Activated T-cell treated with anti-CD3 and anti-CD28 coated beads, Interleukin-2, amount 50 U/mL, for 4 hours (primary cell): ENCODE results near the gene ZNF500. TPM values are rescaled to one million over a fixed set of nuclear protein-coding genes. Genes with fewer than 3 reads are reported as not detected.
"Not testable (repeated sequence)": the region's sequence is repeated elsewhere in the genome, so short reads cannot be mapped to it uniquely, and the experiment has no call there.

ENCODE experiments used
- ATAC-seq, 2 donors: fragments of 200-7000 bp; cut with Tn5 transposase; one replicate each; pipeline ENCODE4 v1.10.0; 2021
- DNase-seq: peaks from one replicate; pipeline ENCODE4 v3.0.0-alpha.2; 2020
- H3K27me3 Mint-ChIP-seq: one replicate; pipeline ENCODE4 v1.8.0; 2021; ENCODE audit warnings: low read depth, mixed read lengths
- H3K36me3 Mint-ChIP-seq: one replicate; pipeline ENCODE4 v1.8.0; 2022; ENCODE audit warnings: mixed read lengths; ENCODE audit not compliant: insufficient read depth
- H3K4me1 Mint-ChIP-seq: one replicate; pipeline ENCODE4 v1.8.0; 2021; ENCODE audit warnings: low read depth, mixed read lengths
- H3K4me3 Mint-ChIP-seq: one replicate; pipeline ENCODE4 v1.8.0; 2021; ENCODE audit warnings: mild to moderate bottlenecking, moderate library complexity, mixed read lengths
- H3K9me3 Mint-ChIP-seq: one replicate; pipeline ENCODE4 v1.8.0; 2021; ENCODE audit warnings: mixed read lengths
- total RNA-seq, 3 donors: library from RNA; stranded (reverse); gene quantifications; one replicate each; pipeline ENCODE4 v1.2.1, GENCODE V29; 2021

Gene ZNF500
- total RNA-seq, 3 donors from 2014 or later = 10.3 to 12.4 (median 12.2) TPM

GRCh38 chr16:4788489-4788889 is 21.5 kb upstream of the ZNF500 start:
- DNase-seq (no peak), ATAC-seq (no peak)
- Mint-ChIP-seq H3K4me3 (no peak overlapping the region), H3K36me3 (no peaks in the 10 kb centered on the region), H3K9me3 (no peaks in the 10 kb centered on the region), H3K27me3 (no peaks in the 10 kb centered on the region), H3K4me1 (no peaks in the 10 kb centered on the region)

- Mint-ChIP-seq H3K27me3 (no peaks in the 10 kb centered on the region), H3K9me3 (no peaks in the 10 kb centered on the region), H3K4me1 (no peaks in the 10 kb centered on the region), H3K4me3 (no peak within 1 kb of the TSS), H3K36me3 (no peaks in the 10 kb centered on the region)
- DNase-seq = no peak
- no peak for ATAC-seq
Observed at GRCh38 chr16:4787627-4788482, 20.9 kb upstream of the ZNF500 start, which contains the start of gene SEPTIN12. SEPTIN12 (minus strand) TSS chr16:4788345; CDS start chr16:4787645, 700 bp downstream.

- no peak for DNase-seq
- H3K4me1 Mint-ChIP-seq = no peaks in the 10 kb centered on the region
- no peak for ATAC-seq
- no peaks in the 10 kb centered on the region for H3K9me3 Mint-ChIP-seq
- H3K4me3 Mint-ChIP-seq = no peak overlapping the region
- H3K36me3 Mint-ChIP-seq = no peaks in the 10 kb centered on the region
- H3K27me3 Mint-ChIP-seq = no peaks in the 10 kb centered on the region
Observed at GRCh38 chr16:4787068-4787467, 20.1 kb upstream of the ZNF500 start.

- no peak overlapping the region for H3K4me3 Mint-ChIP-seq
- DNase-seq = no peak
- ATAC-seq = no peak
- no peaks in the 10 kb centered on the region for H3K36me3 Mint-ChIP-seq
- no peaks in the 10 kb centered on the region for H3K27me3 Mint-ChIP-seq
- no peaks in the 10 kb centered on the region for H3K9me3 Mint-ChIP-seq
- no peaks in the 10 kb centered on the region for H3K4me1 Mint-ChIP-seq
Observed at GRCh38 chr16:4785758-4786433, 18.9 kb upstream of the ZNF500 start.

GRCh38 chr16:4784444-4784987 is 17.6 kb upstream of the ZNF500 start:
- not testable (repeated sequence) for H3K4me3 Mint-ChIP-seq, H3K27me3 Mint-ChIP-seq, DNase-seq, ATAC-seq, H3K36me3 Mint-ChIP-seq, H3K4me1 Mint-ChIP-seq, H3K9me3 Mint-ChIP-seq

GRCh38 chr16:4783951-4784336 is 17.0 kb upstream of the ZNF500 start:
- Mint-ChIP-seq H3K9me3 (no peaks in the 10 kb centered on the region), H3K27me3 (no peaks in the 10 kb centered on the region), H3K4me3 (no peak overlapping the region), H3K36me3 (no peaks in the 10 kb centered on the region), H3K4me1 (no peaks in the 10 kb centered on the region)
- ATAC-seq = no peak
- no peak for DNase-seq

GRCh38 chr16:4783251-4783950 is 16.4 kb upstream of the ZNF500 start:
- Mint-ChIP-seq H3K4me1 (no peaks in the 10 kb centered on the region), H3K9me3 (no peaks in the 10 kb centered on the region), H3K27me3 (no peaks in the 10 kb centered on the region), H3K36me3 (no peaks in the 10 kb centered on the region), H3K4me3 (no peak overlapping the region)
- DNase-seq = no peak
- ATAC-seq = no peak

GRCh38 chr16:4780235-4780634 is 13.3 kb upstream of the ZNF500 start:
- Mint-ChIP-seq H3K27me3 (no peaks in the 10 kb centered on the region), H3K4me1 (no peaks in the 10 kb centered on the region), H3K9me3 (no peaks in the 10 kb centered on the region), H3K4me3 (no peak overlapping the region), H3K36me3 (no peaks in the 10 kb centered on the region)
- ATAC-seq = no peak
- no peak for DNase-seq

- no peak for ATAC-seq
Observed at GRCh38 chr16:4778050-4778392, 11.1 kb upstream of the ZNF500 start.

GRCh38 chr16:4777339-4778049 is 10.5 kb upstream of the ZNF500 start:
- ATAC-seq (no peak), DNase-seq (no peak)
- Mint-ChIP-seq H3K4me1 (no peaks in the 10 kb centered on the region), H3K27me3 (no peaks in the 10 kb centered on the region), H3K4me3 (no peak overlapping the region), H3K36me3 (no peaks in the 10 kb centered on the region), H3K9me3 (no peaks in the 10 kb centered on the region)

More at GRCh38 chr16:4778050-4778392, 11.1 kb upstream of the ZNF500 start:
- no peaks in the 10 kb centered on the region for H3K27me3 Mint-ChIP-seq
- H3K36me3 Mint-ChIP-seq = no peaks in the 10 kb centered on the region
- DNase-seq = no peak
- H3K4me3 Mint-ChIP-seq = no peak overlapping the region
- no peaks in the 10 kb centered on the region for H3K9me3 Mint-ChIP-seq
- H3K4me1 Mint-ChIP-seq = no peaks in the 10 kb centered on the region

- H3K4me3 Mint-ChIP-seq = no peak overlapping the region
- H3K27me3 Mint-ChIP-seq = no peaks in the 10 kb centered on the region
- H3K4me1 Mint-ChIP-seq = no peaks in the 10 kb centered on the region
- H3K36me3 Mint-ChIP-seq = no peaks in the 10 kb centered on the region
- H3K9me3 Mint-ChIP-seq = no peaks in the 10 kb centered on the region
- no peak for ATAC-seq
- DNase-seq = no peak
Observed at GRCh38 chr16:4776141-4776705, 9.3 kb upstream of the ZNF500 start.

- H3K27me3 Mint-ChIP-seq = no peaks in the 10 kb centered on the region
- H3K4me3 Mint-ChIP-seq = no peak overlapping the region
- DNase-seq = no peak
- H3K9me3 Mint-ChIP-seq = no peaks in the 10 kb centered on the region
- no peaks in the 10 kb centered on the region for H3K4me1 Mint-ChIP-seq
- no peak for ATAC-seq
- H3K36me3 Mint-ChIP-seq = no peaks in the 10 kb centered on the region
Observed at GRCh38 chr16:4775005-4775404, 8.0 kb upstream of the ZNF500 start.

GRCh38 chr16:4772351-4772750 is 5.4 kb upstream of the ZNF500 start:
- Mint-ChIP-seq H3K36me3 (no peaks in the 10 kb centered on the region), H3K9me3 (no peaks in the 10 kb centered on the region), H3K4me3 (no peak overlapping the region), H3K27me3 (no peaks in the 10 kb centered on the region), H3K4me1 (peaks cover 18% of the 10 kb centered on the region)
- DNase-seq = no peak
- ATAC-seq = no peak

GRCh38 chr16:4771646-4772045 is 4.7 kb upstream of the ZNF500 start:
- Mint-ChIP-seq H3K9me3 (no peaks in the 10 kb centered on the region), H3K27me3 (no peaks in the 10 kb centered on the region), H3K36me3 (no peaks in the 10 kb centered on the region), H3K4me3 (no peak overlapping the region), H3K4me1 (peaks cover 21% of the 10 kb centered on the region)
- ATAC-seq (no peak), DNase-seq (no peak)
